Endothelial cell of umbilical vein (primary cell): Measurements from ENCODE around the gene MCUR1.

Experiments used
- CTCF ChIP-seq, 2 donors: IDR thresholded peaks; 1 replicate in 1 of 2; 2 replicates in 1 of 2; pipeline ENCODE4 v1.5.1; 2011; ENCODE audit warnings: low read length in 2 of 2, mild to moderate bottlenecking in 2 of 2, moderate library complexity in 2 of 2, control low read depth in 1 of 2, inconsistent platforms in 1 of 2, low read depth in 1 of 2; ENCODE audit not compliant: insufficient read depth in 1 of 2; ENCODE audit errors: extremely low read depth in 1 of 2
- JUN ChIP-seq: IDR thresholded peaks from 2 replicates; pipeline ENCODE4 v1.6.1; 2011; ENCODE audit warnings: borderline replicate concordance, low read depth; ENCODE audit not compliant: insufficient read length, insufficient read depth
- MAX ChIP-seq: IDR thresholded peaks from 2 replicates; pipeline ENCODE4 v1.6.1; 2011; ENCODE audit not compliant: insufficient read depth, insufficient read length
- POLR2A ChIP-seq: IDR thresholded peaks from 2 replicates; pipeline ENCODE4 v1.6.1; 2012; ENCODE audit warnings: low read depth, mild to moderate bottlenecking, control low read depth, low read length
- POLR2AphosphoS5 ChIP-seq: IDR thresholded peaks from 2 replicates; pipeline ENCODE4 v1.6.1; 2012; ENCODE audit warnings: low read depth, mild to moderate bottlenecking, control low read depth, low read length, moderate library complexity; ENCODE audit not compliant: insufficient read depth

DNA sequence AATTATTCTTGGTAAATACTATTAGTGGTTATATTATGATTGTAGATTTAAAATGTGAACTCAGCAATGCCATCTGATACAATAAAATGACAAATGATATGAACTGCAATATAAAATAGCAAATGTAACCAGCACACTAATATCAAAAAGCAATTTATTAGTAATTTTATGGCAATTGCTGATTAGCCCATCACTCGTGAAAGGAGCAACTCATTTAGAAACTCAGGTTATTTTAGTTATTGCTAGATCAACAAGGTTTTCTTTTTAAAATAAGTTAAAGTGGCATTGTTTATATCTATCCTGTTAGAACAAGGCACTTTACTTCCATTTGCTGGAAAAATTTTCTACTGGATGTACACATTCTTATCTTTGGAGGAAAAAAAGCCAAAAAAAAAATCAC is 18.4 kb upstream of the MCUR1 start:
- no peak for TF ChIP-seq JUN
- no peak for TF ChIP-seq CTCF (IDR thresholded peaks at IDR 0.05; ENCODE audit: extremely low read depth in 1 of 2, insufficient read depth in 1 of 2, low read depth in 1 of 2, low read length in 2 of 2)
- TF ChIP-seq POLR2A = no peak
- TF ChIP-seq POLR2AphosphoS5 = no peak
- no peak for TF ChIP-seq MAX
